ENCODE measurements around the gene NIT2. TPM values are rescaled to one million over a fixed set of nuclear protein-coding genes. Genes with fewer than 3 reads are reported as not detected.

The NIT2 gene
- total and polyA plus RNA-seq, 3 experiments from 2014 or later = 44.1 to 83.0 (median 81.9) TPM

- Histone ChIP-seq H3K27me3 (ENCODE audit: insufficient read depth, low read length, poor library complexity, severe bottlenecking) (no peaks in the 10 kb centered on the region), H3K27ac (ENCODE audit: low read depth, low read length) (peak overlapping the region; percentile 87), H3K4me3 (ENCODE audit: low read length) (peak overlapping the region; percentile 90), H3K36me3 (ENCODE audit: insufficient read depth, low read length) (no peaks in the 10 kb centered on the region), H3K9me3 (ENCODE audit: low read length) (no peaks in the 10 kb centered on the region), H3K4me1 (ENCODE audit: insufficient read depth, low read length) (peaks cover 41% of the 10 kb centered on the region)
- Mint-ChIP-seq H3K9me3 (no peaks in the 10 kb centered on the region), H3K27ac (peak overlapping the region; percentile 84 to 99 (median 92)), H3K36me3 (peaks cover 0 to 19% (median 2%) of the 10 kb centered on the region in 3 donors), H3K27me3 (no peaks in the 10 kb centered on the region), H3K4me1 (peaks cover 59 to 83% (median 74%) of the 10 kb centered on the region in 3 donors), H3K4me3 (peak overlapping the region; percentile 95 to 100 (median 96))
- DNase-seq = peak in 4 of 5 donors; percentile 23 to 72 (median 33)
- POLR2A ChIA-PET = interaction anchor here (1.4 kb wide), 1 partner anchor 139 kb away, joined by 10 read pairs; the partner anchor contains the start of gene TBC1D23
- CTCF ChIA-PET = interaction anchor here (1.2 kb wide), 1 partner anchor 191 kb away, joined by 3 read pairs; no protein-coding TSS in a partner anchor
Observed at GRCh38 chr3:100400419-100400779, 65.8 kb downstream of the NIT2 start.

- no peaks in the 10 kb centered on the region for H3K27me3 Mint-ChIP-seq
- ChIA-PET CTCF (interaction anchor here (0.7 to 1.4 kb wide), 4 partner anchors 10 to 191 kb away, joined by 3 to 4 read pairs (median 3); no protein-coding TSS in a partner anchor), POLR2A (interaction anchor here (0.6 to 1.5 kb wide), 5 partner anchors 11 to 1499 kb away, joined by 3 to 10 read pairs (median 5); partner anchors contain the start of genes DCBLD2 and TBC1D23)
- H3K9me3 Mint-ChIP-seq = no peaks in the 10 kb centered on the region
- Histone ChIP-seq H3K36me3 (ENCODE audit: insufficient read depth, low read length) (no peaks in the 10 kb centered on the region), H3K4me3 (ENCODE audit: low read length) (peak within 1 kb of the TSS; percentile 90), H3K27me3 (ENCODE audit: insufficient read depth, low read length, poor library complexity, severe bottlenecking) (no peaks in the 10 kb centered on the region), H3K27ac (ENCODE audit: low read depth, low read length) (peak within 1 kb of the TSS; percentile 87), H3K4me1 (ENCODE audit: insufficient read depth, low read length) (peaks cover 41% of the 10 kb centered on the region), H3K9me3 (ENCODE audit: low read length) (no peaks in the 10 kb centered on the region)
- peak; percentile 91 to 96 (median 94) for DNase-seq
- H3K27ac Mint-ChIP-seq = peak within 1 kb of the TSS; percentile 90 to 99 (median 96)
- peaks cover 0 to 19% (median 2%) of the 10 kb centered on the region in 3 donors for H3K36me3 Mint-ChIP-seq
- H3K4me3 Mint-ChIP-seq = peak within 1 kb of the TSS; percentile 95 to 100 (median 96)
- peaks cover 55 to 83% (median 73%) of the 10 kb centered on the region in 3 donors for H3K4me1 Mint-ChIP-seq
Observed at GRCh38 chr3:100400780-100401673, 66.5 kb downstream of the NIT2 start, which contains the start of the genes LNP1 and TOMM70. LNP1 (plus strand) TSS chr3:100401539; CDS start chr3:100429730, 28,191 bp downstream. TOMM70 (minus strand) TSS chr3:100401089; CDS start chr3:100400949, 140 bp downstream.

GRCh38 chr3:100401674-100402041, 67.1 kb downstream of the NIT2 start:
- Histone ChIP-seq H3K27ac (ENCODE audit: low read depth, low read length) (peak overlapping the region; percentile 87), H3K36me3 (ENCODE audit: insufficient read depth, low read length) (no peaks in the 10 kb centered on the region), H3K27me3 (ENCODE audit: insufficient read depth, low read length, poor library complexity, severe bottlenecking) (no peaks in the 10 kb centered on the region), H3K9me3 (ENCODE audit: low read length) (no peaks in the 10 kb centered on the region), H3K4me3 (ENCODE audit: low read length) (peak overlapping the region; percentile 90), H3K4me1 (ENCODE audit: insufficient read depth, low read length) (peaks cover 41% of the 10 kb centered on the region)
- ChIA-PET POLR2A (interaction anchor here (0.7 to 1.5 kb wide), 4 partner anchors 10 to 1500 kb away, joined by 3 to 10 read pairs (median 4); partner anchors contain the start of genes DCBLD2 and TBC1D23), CTCF (interaction anchor here (0.7 to 1.4 kb wide), 4 partner anchors 9 to 190 kb away, joined by 3 to 4 read pairs (median 3); no protein-coding TSS in a partner anchor)
- DNase-seq = peak in 3 of 5 donors; percentile 35 to 73 (median 45)
- peak overlapping the region; percentile 95 to 100 (median 96) for H3K4me3 Mint-ChIP-seq
- no peaks in the 10 kb centered on the region for H3K9me3 Mint-ChIP-seq
- peaks cover 51 to 77% (median 67%) of the 10 kb centered on the region in 3 donors for H3K4me1 Mint-ChIP-seq
- H3K36me3 Mint-ChIP-seq = peaks cover 0 to 19% (median 2%) of the 10 kb centered on the region in 3 donors
- H3K27me3 Mint-ChIP-seq = no peaks in the 10 kb centered on the region
- peak overlapping the region; percentile 90 to 99 (median 96) for H3K27ac Mint-ChIP-seq

GRCh38 chr3:100402256-100402655, 67.7 kb downstream of the NIT2 start:
- Mint-ChIP-seq H3K9me3 (peaks cover 0 to 5% (median 1%) of the 10 kb centered on the region in 5 donors), H3K4me1 (peaks cover 46 to 71% (median 61%) of the 10 kb centered on the region in 3 donors), H3K36me3 (peaks cover 2 to 17% (median 4%) of the 10 kb centered on the region in 3 donors), H3K4me3 (peak overlapping the region; percentile 95 to 100 (median 96)), H3K27ac (peak overlapping the region; percentile 90 to 99 (median 96)), H3K27me3 (no peaks in the 10 kb centered on the region)
- Histone ChIP-seq H3K9me3 (ENCODE audit: low read length) (no peaks in the 10 kb centered on the region), H3K27ac (ENCODE audit: low read depth, low read length) (peak overlapping the region; percentile 87), H3K27me3 (ENCODE audit: insufficient read depth, low read length, poor library complexity, severe bottlenecking) (no peaks in the 10 kb centered on the region), H3K36me3 (ENCODE audit: insufficient read depth, low read length) (no peaks in the 10 kb centered on the region), H3K4me3 (ENCODE audit: low read length) (peak overlapping the region; percentile 90), H3K4me1 (ENCODE audit: insufficient read depth, low read length) (peaks cover 41% of the 10 kb centered on the region)
- no peak for DNase-seq
- POLR2A ChIA-PET = interaction anchor here (1.4 to 1.5 kb wide), 2 partner anchors 10 to 309 kb away, joined by 3 to 6 read pairs; no protein-coding TSS in a partner anchor
- CTCF ChIA-PET = interaction anchor here (1.4 kb wide), 1 partner anchor 21 kb away, joined by 3 read pairs; no protein-coding TSS in a partner anchor

GRCh38 chr3:100402891-100403290, 68.3 kb downstream of the NIT2 start:
- H3K36me3 Mint-ChIP-seq = peaks cover 6 to 18% (median 11%) of the 10 kb centered on the region in 3 donors
- Histone ChIP-seq H3K4me3 (ENCODE audit: low read length) (no peak overlapping the region), H3K4me1 (ENCODE audit: insufficient read depth, low read length) (peaks cover 41% of the 10 kb centered on the region), H3K9me3 (ENCODE audit: low read length) (no peaks in the 10 kb centered on the region), H3K27me3 (ENCODE audit: insufficient read depth, low read length, poor library complexity, severe bottlenecking) (no peaks in the 10 kb centered on the region), H3K27ac (ENCODE audit: low read depth, low read length) (peak overlapping the region; percentile 87), H3K36me3 (ENCODE audit: insufficient read depth, low read length) (no peaks in the 10 kb centered on the region)
- CTCF ChIA-PET = interaction anchor here (1.4 kb wide), 1 partner anchor 22 kb away, joined by 3 read pairs; no protein-coding TSS in a partner anchor
- peaks cover 6 to 11% (median 7%) of the 10 kb centered on the region in 5 donors for H3K9me3 Mint-ChIP-seq
- H3K27ac Mint-ChIP-seq = peak overlapping the region in 6 of 8 donors; percentile 32 to 99 (median 94)
- DNase-seq = no peak
- no peaks in the 10 kb centered on the region for H3K27me3 Mint-ChIP-seq
- H3K4me3 Mint-ChIP-seq = peak overlapping the region; percentile 95 to 100 (median 96)
- POLR2A ChIA-PET = no interaction called here
- peaks cover 43 to 66% (median 58%) of the 10 kb centered on the region in 3 donors for H3K4me1 Mint-ChIP-seq

GRCh38 chr3:100403362-100404249, 69.0 kb downstream of the NIT2 start:
- no peak overlapping the region for H3K27ac ChIP-seq (ENCODE audit: low read depth, low read length)
- H3K4me3 ChIP-seq (ENCODE audit: low read length) = no peak overlapping the region
- H3K4me1 ChIP-seq (ENCODE audit: insufficient read depth, low read length) = peaks cover 40% of the 10 kb centered on the region
- no peak for DNase-seq
- POLR2A ChIA-PET = no interaction called here
- H3K36me3 ChIP-seq (ENCODE audit: insufficient read depth, low read length) = no peaks in the 10 kb centered on the region
- peak overlapping the region in 3 of 7 donors; percentile 8 to 96 (median 36) for H3K4me3 Mint-ChIP-seq
- no peaks in the 10 kb centered on the region for H3K27me3 ChIP-seq (ENCODE audit: insufficient read depth, low read length, poor library complexity, severe bottlenecking)
- H3K27ac Mint-ChIP-seq = no peak overlapping the region
- H3K9me3 ChIP-seq (ENCODE audit: low read length) = no peaks in the 10 kb centered on the region
- H3K36me3 Mint-ChIP-seq = peaks cover 6 to 17% (median 13%) of the 10 kb centered on the region in 3 donors
- H3K9me3 Mint-ChIP-seq = peaks cover 6 to 12% (median 10%) of the 10 kb centered on the region in 5 donors
- CTCF ChIA-PET = no interaction called here
- H3K27me3 Mint-ChIP-seq = no peaks in the 10 kb centered on the region
- H3K4me1 Mint-ChIP-seq = peaks cover 38 to 60% (median 54%) of the 10 kb centered on the region in 3 donors

GRCh38 chr3:100404250-100404548, 69.6 kb downstream of the NIT2 start:
- no peak for DNase-seq
- peak overlapping the region in 1 of 8 donors; percentile 59 for H3K27ac Mint-ChIP-seq
- H3K27me3 ChIP-seq (ENCODE audit: insufficient read depth, low read length, poor library complexity, severe bottlenecking) = no peaks in the 10 kb centered on the region
- no peak overlapping the region for H3K4me3 ChIP-seq (ENCODE audit: low read length)
- CTCF ChIA-PET = no interaction called here
- H3K27me3 Mint-ChIP-seq = no peaks in the 10 kb centered on the region
- H3K4me1 ChIP-seq (ENCODE audit: insufficient read depth, low read length) = peaks cover 36% of the 10 kb centered on the region
- H3K4me1 Mint-ChIP-seq = peaks cover 33 to 54% (median 49%) of the 10 kb centered on the region in 3 donors
- no peaks in the 10 kb centered on the region for H3K36me3 ChIP-seq (ENCODE audit: insufficient read depth, low read length)
- no peaks in the 10 kb centered on the region for H3K9me3 ChIP-seq (ENCODE audit: low read length)
- H3K36me3 Mint-ChIP-seq = peaks cover 6 to 17% (median 13%) of the 10 kb centered on the region in 3 donors
- H3K9me3 Mint-ChIP-seq = peaks cover 6 to 12% (median 10%) of the 10 kb centered on the region in 5 donors
- POLR2A ChIA-PET = no interaction called here
- peak overlapping the region in 1 of 7 donors; percentile 51 for H3K4me3 Mint-ChIP-seq
- H3K27ac ChIP-seq (ENCODE audit: low read depth, low read length) = no peak overlapping the region

All from CD8-positive, alpha-beta memory T cell (primary cell).